Hematopoietic multipotent progenitor cell treated with erythropoietin and hydrocortisone succinate and interleukin-3 and kit ligand, for 15 days (in vitro differentiated cells): ENCODE results near the gene PPIP5K1.

Source experiments
- DNase-seq: peaks from one replicate; pipeline ENCODE4 v3.0.0-alpha.2; 2015; ENCODE audit warnings: low spot score

PPIP5K1 gene

GRCh38 chr15:43517354-43518196 lies 72.4 kb downstream of the PPIP5K1 start, which contains the start of gene MAP1A:
MAP1A (plus strand) TSS chr15:43517608; CDS start chr15:43521474, 3,866 bp downstream.
- DNase-seq, result no peak

DNA sequence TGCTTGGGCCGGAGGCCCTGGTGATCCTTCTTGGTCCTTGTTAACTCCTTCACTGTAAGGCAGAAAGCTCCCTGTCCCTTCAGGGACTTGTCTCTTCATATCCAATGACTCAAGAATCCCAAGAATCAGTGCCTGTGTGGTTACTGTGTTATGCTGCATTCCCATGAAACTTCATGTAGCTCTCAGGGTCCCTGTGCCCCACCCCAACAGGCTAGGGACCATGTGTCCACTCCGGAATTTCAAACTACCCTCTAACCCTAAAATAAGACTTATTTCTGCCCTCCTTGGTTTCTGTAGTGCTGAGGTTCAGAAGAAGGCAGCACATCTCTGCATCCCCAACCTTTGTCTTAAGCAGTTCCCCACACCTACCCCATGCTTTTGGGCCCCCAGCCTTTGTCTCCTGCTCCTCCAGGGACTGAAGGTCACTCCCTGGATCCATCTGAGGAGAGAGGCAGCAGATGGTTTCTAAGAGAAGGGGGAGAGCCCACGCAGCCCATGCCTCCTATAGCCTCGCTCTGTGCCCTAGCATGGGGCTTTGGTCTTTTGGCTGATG lies 73.1 kb downstream of the PPIP5K1 start:
- no peak for DNase-seq

GRCh38 chr15:43516185-43516584 lies 73.8 kb downstream of the PPIP5K1 start:
- no peak for DNase-seq

DNA sequence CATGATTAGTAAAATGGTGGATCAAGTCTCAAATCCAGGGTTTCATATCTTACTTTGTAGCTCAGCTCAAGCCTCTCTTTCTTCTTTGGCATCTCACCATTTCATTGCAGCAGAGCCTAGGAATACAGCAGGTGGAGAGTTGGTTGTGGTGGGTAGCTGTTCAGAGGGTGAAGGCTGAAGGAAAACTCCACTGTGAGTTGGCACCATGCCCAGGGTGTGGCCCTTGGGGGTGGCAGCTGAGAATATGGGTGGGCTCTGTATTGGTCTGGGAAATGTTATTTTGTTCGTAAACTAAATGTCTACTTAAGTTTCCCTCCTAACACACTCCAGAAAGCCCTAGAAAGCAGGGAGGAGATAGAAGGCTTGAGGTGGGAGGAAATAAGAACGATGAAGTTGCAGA lies 74.3 kb downstream of the PPIP5K1 start:
- DNase-seq, result no peak

GRCh38 chr15:43514241-43515057 lies 75.6 kb downstream of the PPIP5K1 start:
- peak; percentile 47 for DNase-seq

DNA sequence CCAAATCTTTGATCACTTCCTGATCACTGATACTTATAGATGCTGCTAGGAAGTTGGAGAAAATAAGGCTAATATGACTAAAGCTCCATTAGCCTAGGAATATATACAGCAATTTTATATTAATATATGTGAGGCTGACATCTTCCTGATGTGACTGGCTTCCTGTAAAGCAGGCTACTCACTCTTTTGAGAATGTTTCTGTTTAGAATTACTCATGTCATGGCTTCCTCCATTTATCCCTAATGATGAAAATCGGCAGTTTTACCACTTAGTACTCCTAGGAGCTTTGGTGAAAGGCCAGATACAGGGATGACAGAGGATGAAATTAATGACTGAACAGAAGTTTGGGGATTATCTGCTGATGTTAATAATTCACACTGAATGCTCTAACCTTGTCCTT lies 76.5 kb downstream of the PPIP5K1 start:
- DNase-seq, result no peak

DNA sequence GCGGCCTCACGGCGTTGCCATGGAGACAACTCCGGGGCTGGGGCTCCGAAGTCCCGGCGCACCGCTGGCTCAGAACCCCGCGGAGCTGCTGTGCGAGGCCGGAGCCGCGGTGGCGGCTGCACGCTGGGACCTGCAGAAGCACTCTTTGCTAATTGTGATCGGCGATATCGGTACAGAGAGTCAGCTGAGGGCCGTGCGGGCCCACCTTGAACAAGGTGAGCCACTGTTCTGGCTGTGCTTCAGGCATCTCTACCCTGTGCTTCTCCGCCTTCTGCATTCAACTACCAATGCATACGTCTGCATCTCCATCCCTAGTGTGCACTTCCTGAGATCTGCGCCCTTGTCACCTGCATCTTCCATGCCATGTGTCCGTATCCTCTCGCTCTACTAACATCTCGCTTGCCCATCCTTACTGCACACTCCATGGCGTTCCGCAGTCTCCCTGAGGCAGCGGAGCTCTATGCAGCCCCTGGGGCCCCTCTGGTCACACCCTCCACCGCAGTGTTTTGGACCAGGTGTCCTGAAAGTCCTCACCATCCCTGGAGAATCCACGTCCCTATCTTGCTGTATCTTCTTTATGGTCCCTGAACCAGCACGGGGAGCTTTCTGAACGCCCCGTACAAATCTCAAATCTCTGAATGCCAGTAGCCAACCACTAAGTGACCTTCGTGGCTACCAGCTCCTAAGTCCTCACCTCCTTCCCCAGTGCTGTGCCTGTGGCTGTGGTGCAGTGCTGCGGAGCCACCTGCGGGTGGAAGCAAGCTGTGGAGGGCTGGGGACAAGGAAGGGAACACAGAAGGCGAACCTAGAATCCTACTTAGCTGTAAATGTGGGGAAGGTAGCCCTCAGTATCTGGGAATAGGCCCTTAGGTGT lies 78.8 kb downstream of the PPIP5K1 start:
- DNase-seq, result no peak

GRCh38 chr15:43510200-43511011 lies 79.6 kb downstream of the PPIP5K1 start:
- peak; percentile 97 for DNase-seq

GRCh38 chr15:43509660-43510199 lies 80.3 kb downstream of the PPIP5K1 start:
- no peak for DNase-seq

- no peak for DNase-seq
Measured at GRCh38 chr15:43508991-43509659, 80.9 kb downstream of the PPIP5K1 start.

DNA sequence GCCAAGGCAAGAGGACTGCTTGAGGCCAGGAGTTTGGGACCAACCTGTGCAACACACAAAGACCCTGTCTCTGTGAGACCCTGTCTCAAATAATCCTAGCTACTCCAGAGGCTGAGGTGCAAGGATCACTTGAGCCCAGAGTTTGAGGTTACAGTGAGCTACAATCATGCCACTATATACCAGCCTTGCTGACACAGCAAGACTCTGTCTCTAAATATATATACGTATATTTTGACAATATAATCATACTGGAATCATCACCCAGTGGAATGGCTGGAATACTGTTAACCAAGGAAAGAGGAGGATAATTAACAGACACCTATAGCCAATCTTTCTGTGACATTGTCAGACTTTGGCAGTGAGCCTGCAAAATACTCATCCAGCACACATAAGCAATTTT lies 81.6 kb downstream of the PPIP5K1 start:
- DNase-seq, result no peak

DNA sequence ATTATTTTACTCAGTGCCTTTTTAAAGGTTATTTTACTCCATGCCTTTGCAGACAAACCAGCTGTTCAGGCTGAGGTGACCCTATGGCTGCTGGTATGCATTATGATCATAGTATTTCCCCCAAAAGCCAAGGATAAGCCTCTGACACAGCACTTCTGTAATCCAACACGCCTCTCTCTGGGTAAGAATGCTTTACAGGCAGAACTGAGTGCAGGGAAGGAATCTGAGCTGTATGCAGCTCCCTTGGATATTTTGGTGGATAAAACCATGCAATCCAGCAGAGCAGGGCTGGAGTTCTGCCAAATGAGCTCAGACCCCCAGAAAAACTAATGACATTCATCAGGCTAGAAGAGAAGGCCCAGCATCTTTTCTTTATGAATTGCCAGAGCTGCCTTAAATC lies 84.3 kb downstream of the PPIP5K1 start:
- no peak for DNase-seq

DNA sequence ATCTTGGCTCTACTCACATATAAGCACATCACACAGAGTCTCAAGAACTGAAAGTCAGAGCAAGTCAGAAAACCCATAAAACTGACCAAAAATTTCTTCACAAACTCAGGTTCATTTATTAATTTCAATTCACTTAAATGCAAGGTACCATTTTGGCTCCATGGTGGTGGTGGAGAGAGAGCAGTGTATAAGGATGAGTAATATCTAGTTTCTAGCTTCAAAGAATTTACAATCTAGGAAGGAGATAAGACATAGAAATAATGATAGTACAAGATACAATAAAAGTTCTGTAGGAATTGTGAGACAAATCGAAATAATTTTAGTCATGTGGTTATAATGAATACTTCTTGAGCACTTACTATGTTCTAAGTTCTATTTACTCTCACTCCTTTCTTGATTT lies 90.4 kb downstream of the PPIP5K1 start:
- no peak for DNase-seq

DNA sequence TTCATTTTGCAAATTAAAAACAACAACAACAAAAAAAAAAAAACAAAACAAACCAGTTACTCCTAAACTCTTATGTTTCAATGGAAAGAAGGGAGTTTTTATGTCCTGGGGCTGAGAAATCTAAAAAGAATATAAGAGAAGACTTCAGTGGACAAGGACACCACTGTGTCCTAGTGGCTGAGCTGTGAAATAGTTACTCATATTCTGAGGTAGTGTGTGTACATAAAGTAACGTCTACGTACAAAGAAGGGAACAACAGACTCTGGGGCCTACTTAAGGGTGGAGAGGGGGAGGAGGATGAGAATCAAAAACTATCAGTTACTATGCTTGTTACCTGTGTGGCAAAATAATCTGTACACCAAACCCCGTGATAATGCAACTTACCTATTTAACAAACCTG lies 91.0 kb downstream of the PPIP5K1 start:
- DNase-seq, result no peak

- no peak for DNase-seq
Measured at GRCh38 chr15:43493703-43494472, 96.1 kb downstream of the PPIP5K1 start.

DNA sequence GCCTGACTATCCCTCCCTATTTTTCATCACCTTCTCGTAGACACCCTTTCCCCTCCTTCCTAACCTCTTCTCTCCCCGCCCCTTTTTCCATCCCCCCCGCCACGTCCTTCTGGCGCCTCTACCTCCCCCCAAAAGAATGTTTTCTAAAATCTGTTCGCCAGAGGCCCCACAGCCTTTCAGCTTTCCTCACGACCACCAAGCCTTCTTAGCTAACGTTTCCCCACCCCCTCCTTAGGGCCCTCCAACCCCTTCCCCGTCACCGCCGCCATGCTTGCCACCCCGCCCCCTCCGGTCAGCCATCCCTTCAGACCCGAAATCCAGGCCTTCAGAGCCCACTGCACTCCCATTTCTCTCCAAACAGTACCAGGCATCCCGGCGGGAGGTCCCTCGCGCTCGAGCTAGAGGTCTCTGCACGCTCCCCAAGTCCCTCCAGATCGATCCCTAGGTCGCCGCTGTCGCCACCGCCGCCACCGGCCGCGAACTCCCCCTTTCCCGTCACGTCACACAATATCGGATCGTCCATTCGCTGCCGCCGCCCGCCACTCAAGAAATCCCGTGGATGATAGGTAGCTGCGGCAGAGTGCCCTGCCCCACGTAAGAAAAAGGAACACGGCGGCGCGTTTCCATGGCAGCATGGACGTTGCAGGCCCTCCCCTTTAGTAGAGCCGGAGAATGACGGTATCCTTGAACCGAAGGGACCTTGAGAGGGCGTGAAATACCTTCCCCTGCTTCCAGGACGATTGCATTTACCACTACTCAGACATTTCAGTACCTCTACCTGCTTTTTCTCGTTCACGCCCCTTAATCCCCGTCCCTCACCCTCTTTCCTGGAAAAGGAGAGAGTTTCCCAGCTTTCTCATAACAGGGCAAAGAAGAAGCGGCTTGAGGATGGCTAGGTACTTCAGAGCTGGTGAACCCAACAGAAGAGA lies 97.1 kb downstream of the PPIP5K1 start, which contains the start of gene TP53BP1:
TP53BP1 (minus strand) TSS at position 484 of the 929 bp plus-strand sequence; CDS start at position 371, 113 bp downstream.
- DNase-seq, result peak; percentile 94

- DNase-seq, result no peak
Measured at GRCh38 chr15:43492266-43492665, 97.7 kb downstream of the PPIP5K1 start.

GRCh38 chr15:43489191-43489590 lies 100.8 kb downstream of the PPIP5K1 start:
- DNase-seq, result no peak
